ENCODE results near the gene DAPK1. TPM values are rescaled to one million over a fixed set of nuclear protein-coding genes. Genes with fewer than 3 reads are reported as not detected.

The DAPK1 gene
- total and polyA plus RNA-seq, 2 donors (not counting 1 experiment from before 2014, with no cell fraction given) = 1.7 to 2.8 TPM

GRCh38 chr9:87554976-87555375, 57.3 kb downstream of the DAPK1 start:
- Mint-ChIP-seq H3K9me3 (ENCODE audit: insufficient read depth) (no peaks in the 10 kb centered on the region), H3K27me3 (peaks cover 5% of the 10 kb centered on the region), H3K27ac (no peak overlapping the region), H3K4me1 (no peaks in the 10 kb centered on the region), H3K4me3 (no peak overlapping the region)
- Histone ChIP-seq H3K27me3 (replicated peaks in 1 of 4; ENCODE audit: control extremely low read depth in 1 of 4, control insufficient read depth in 3 of 4, insufficient read depth in 4 of 4, low read length in 3 of 4) (no peaks in the 10 kb centered on the region), H3K9me3 (ENCODE audit: control extremely low read depth in 1 of 3, control insufficient read depth in 2 of 3, insufficient read depth in 1 of 3, low read length in 2 of 3) (peaks cover 0 to 7% (median 0%) of the 10 kb centered on the region in 3 donors), H3K27ac (ENCODE audit: low read length in 2 of 2) (no peak overlapping the region), H4K20me1 (ENCODE audit: control insufficient read depth, insufficient read depth, low read length, poor library complexity, severe bottlenecking) (no peaks in the 10 kb centered on the region), H3K4me2 (replicated peaks; ENCODE audit: low read depth, low read length, poor library complexity, severe bottlenecking) (no peak overlapping the region), H3K79me2 (ENCODE audit: control insufficient read depth, insufficient read depth, low read length) (no peaks in the 10 kb centered on the region), H3K36me3 (replicated peaks in 1 of 2; ENCODE audit: control extremely low read depth in 1 of 2, control insufficient read depth in 1 of 2, extremely low read depth in 1 of 2, insufficient read depth in 2 of 2, low read length in 1 of 2) (no peaks in the 10 kb centered on the region), H3K4me1 (ENCODE audit: control insufficient read depth in 2 of 2, insufficient read depth in 2 of 2, low read length in 2 of 2) (no peaks in the 10 kb centered on the region), H3K4me3 (ENCODE audit: control extremely low read depth in 1 of 5, extremely low read depth in 1 of 5, insufficient read depth in 1 of 5, low read depth in 2 of 5, low read length in 4 of 5) (no peak overlapping the region), H2AFZ (ENCODE audit: insufficient read depth, low read depth, low read length, poor library complexity, severe bottlenecking) (no peak overlapping the region), H3K9ac (ENCODE audit: low read length) (no peak overlapping the region)
- intact Hi-C loops (cut with micrococcal nuclease) = no loop called here
- POLR2A ChIA-PET = no interaction called here
- DNase-seq (no peak), ATAC-seq (ENCODE audit: low read depth) (no peak)
- TF ChIP-seq EZH2 (IDR thresholded peaks at IDR 0.05; ENCODE audit: borderline replicate concordance, insufficient read depth, low read depth, low read length, poor library complexity, severe bottlenecking) (no peak), CTCF (IDR thresholded peaks at IDR 0.05) (no peak)
- CTCF ChIA-PET = no interaction called here
- WGBS (ENCODE audit: insufficient coverage) = 23% methylated on average over 2 of the region's 2 CpGs

GRCh38 chr9:87556039-87556438, 58.4 kb downstream of the DAPK1 start:
- peaks cover 5% of the 10 kb centered on the region for H3K27me3 Mint-ChIP-seq
- H3K4me2 ChIP-seq (replicated peaks; ENCODE audit: low read depth, low read length, poor library complexity, severe bottlenecking) = no peak overlapping the region
- no peak for ATAC-seq (ENCODE audit: low read depth)
- no peaks in the 10 kb centered on the region for H3K4me1 Mint-ChIP-seq
- ChIA-PET CTCF (no interaction called here), POLR2A (no interaction called here)
- H3K79me2 ChIP-seq (ENCODE audit: control insufficient read depth, insufficient read depth, low read length) = no peaks in the 10 kb centered on the region
- H3K27me3 ChIP-seq (replicated peaks in 1 of 4; ENCODE audit: control extremely low read depth in 1 of 4, control insufficient read depth in 3 of 4, insufficient read depth in 4 of 4, low read length in 3 of 4) = no peaks in the 10 kb centered on the region
- H3K4me1 ChIP-seq (ENCODE audit: control insufficient read depth in 2 of 2, insufficient read depth in 2 of 2, low read length in 2 of 2) = no peaks in the 10 kb centered on the region
- intact Hi-C loops (cut with micrococcal nuclease) = no loop called here
- H3K9ac ChIP-seq (ENCODE audit: low read length) = no peak overlapping the region
- no peaks in the 10 kb centered on the region for H3K9me3 Mint-ChIP-seq (ENCODE audit: insufficient read depth)
- no peak overlapping the region for H2AFZ ChIP-seq (ENCODE audit: insufficient read depth, low read depth, low read length, poor library complexity, severe bottlenecking)
- H3K36me3 ChIP-seq (replicated peaks in 1 of 2; ENCODE audit: control extremely low read depth in 1 of 2, control insufficient read depth in 1 of 2, extremely low read depth in 1 of 2, insufficient read depth in 2 of 2, low read length in 1 of 2) = no peaks in the 10 kb centered on the region
- WGBS (ENCODE audit: insufficient coverage) = 1% methylated on average over 7 of the region's 7 CpGs
- H3K4me3 ChIP-seq (ENCODE audit: control extremely low read depth in 1 of 5, extremely low read depth in 1 of 5, insufficient read depth in 1 of 5, low read depth in 2 of 5, low read length in 4 of 5) = no peak overlapping the region
- no peaks in the 10 kb centered on the region for H4K20me1 ChIP-seq (ENCODE audit: control insufficient read depth, insufficient read depth, low read length, poor library complexity, severe bottlenecking)
- TF ChIP-seq CTCF (IDR thresholded peaks at IDR 0.05) (no peak), EZH2 (IDR thresholded peaks at IDR 0.05; ENCODE audit: borderline replicate concordance, insufficient read depth, low read depth, low read length, poor library complexity, severe bottlenecking) (no peak)
- no peak overlapping the region for H3K27ac ChIP-seq (ENCODE audit: low read length in 2 of 2)
- no peak for DNase-seq
- H3K4me3 Mint-ChIP-seq = no peak overlapping the region
- peaks cover 0 to 4% (median 0%) of the 10 kb centered on the region in 3 donors for H3K9me3 ChIP-seq (ENCODE audit: control extremely low read depth in 1 of 3, control insufficient read depth in 2 of 3, insufficient read depth in 1 of 3, low read length in 2 of 3)
- H3K27ac Mint-ChIP-seq = no peak overlapping the region
